GM23338 (cell line): ENCODE measurements around the gene SPIN2B. TPM values are rescaled to one million over a fixed set of nuclear protein-coding genes. Genes with fewer than 3 reads are reported as not detected.
"Not testable (repeated sequence)": the region's sequence is repeated elsewhere in the genome, so short reads cannot be mapped to it uniquely, and the experiment has no call there.

ENCODE experiments used
- ATAC-seq: fragments of 200-7000 bp; cut with Tn5 transposase; 3 replicates; pipeline ENCODE4 v1.9.1; 2020
- DNase-seq: peaks from one replicate; pipeline ENCODE4 v3.0.0-alpha.2; 2015; ENCODE audit warnings: low spot score
- H2AFZ ChIP-seq: fragments of 200-600 bp; sonication (generic); 2 replicates; pipeline ENCODE4 v1.8.0; 2016; ENCODE audit warnings: antibody characterized with exemption, mild to moderate bottlenecking, moderate library complexity
- H3F3A ChIP-seq: fragments of 200-600 bp; sonication (generic); replicated peaks from 2 replicates; pipeline ENCODE4 v1.8.0; 2017; ENCODE audit warnings: antibody characterized with exemption, mixed run types, low read depth
- H3K27ac ChIP-seq: fragments of 200-600 bp; sonication (generic); 2 replicates; pipeline ENCODE4 v1.6.1; 2016; ENCODE audit warnings: low read depth
- H3K27me3 ChIP-seq: fragments of 200-600 bp; sonication (generic); 2 replicates; pipeline ENCODE4 v1.8.0; 2016; ENCODE audit warnings: mild to moderate bottlenecking, mixed run types, moderate library complexity; ENCODE audit not compliant: insufficient read depth
- H3K36me3 ChIP-seq: fragments of 200-600 bp; sonication (generic); 2 replicates; pipeline ENCODE4 v1.8.0; 2016; ENCODE audit warnings: mild to moderate bottlenecking; ENCODE audit not compliant: insufficient read depth
- H3K4me1 ChIP-seq: fragments of 200-600 bp; sonication (generic); 2 replicates; pipeline ENCODE4 v1.8.0; 2016; ENCODE audit warnings: mild to moderate bottlenecking, moderate library complexity; ENCODE audit not compliant: insufficient read depth
- H3K4me2 ChIP-seq: fragments of 200-600 bp; sonication (generic); 2 replicates; pipeline ENCODE4 v1.7.1; 2017; ENCODE audit warnings: mixed run types
- H3K4me3 ChIP-seq: fragments of 200-600 bp; sonication (generic); 2 replicates; pipeline ENCODE4 v1.6.1; 2016; ENCODE audit warnings: mixed run types
- H3K79me2 ChIP-seq: fragments of 200-600 bp; sonication (generic); replicated peaks from 2 replicates; pipeline ENCODE4 v1.8.0; 2017; ENCODE audit warnings: mild to moderate bottlenecking; ENCODE audit not compliant: insufficient read depth
- H3K9me2 ChIP-seq: fragments of 200-600 bp; sonication (generic); 2 replicates; pipeline ENCODE4 v1.8.0; 2017; ENCODE audit not compliant: insufficient read depth
- H4K20me1 ChIP-seq: fragments of 200-600 bp; sonication (generic); replicated peaks from 2 replicates; pipeline ENCODE4 v1.8.0; 2017; ENCODE audit warnings: mild to moderate bottlenecking; ENCODE audit not compliant: insufficient read depth
- H3K27ac Mint-ChIP-seq: 2 replicates; pipeline ENCODE4 v1.8.0; 2020; ENCODE audit warnings: inconsistent platforms, mild to moderate bottlenecking, moderate library complexity, mixed read lengths
- H3K27me3 Mint-ChIP-seq: 3 replicates; pipeline ENCODE4 v1.8.0; 2022; ENCODE audit warnings: low read depth, mild to moderate bottlenecking, moderate library complexity, mixed read lengths, inconsistent platforms; ENCODE audit not compliant: insufficient read depth, poor library complexity
- H3K36me3 Mint-ChIP-seq: 3 replicates; pipeline ENCODE4 v1.8.0; 2021; ENCODE audit warnings: low read depth, mild to moderate bottlenecking, inconsistent platforms, moderate library complexity, mixed read lengths
- H3K4me1 Mint-ChIP-seq: 3 replicates; pipeline ENCODE4 v1.8.0; 2020; ENCODE audit warnings: mild to moderate bottlenecking, inconsistent platforms, mixed read lengths
- H3K4me3 Mint-ChIP-seq: 3 replicates; pipeline ENCODE4 v1.8.0; 2021; ENCODE audit warnings: moderate library complexity, mild to moderate bottlenecking, inconsistent platforms, mixed read lengths
- H3K9me3 Mint-ChIP-seq: 3 replicates; pipeline ENCODE4 v1.8.0; 2020; ENCODE audit warnings: moderate library complexity, mild to moderate bottlenecking, inconsistent platforms, mixed read lengths
- EZH2 ChIP-seq: fragments of 200-600 bp; sonication (generic); IDR thresholded peaks from one replicate; pipeline ENCODE4 v1.8.0; 2017; ENCODE audit warnings: antibody characterized with exemption, mild to moderate bottlenecking, low read depth; ENCODE audit not compliant: unreplicated experiment
- EZH2phosphoT487 ChIP-seq: fragments of 200-600 bp; sonication (generic); IDR thresholded peaks from one replicate; pipeline ENCODE4 v1.8.1; 2018; ENCODE audit warnings: antibody characterized with exemption; ENCODE audit not compliant: unreplicated experiment
- NANOG ChIP-seq: IDR thresholded peaks from 2 replicates; pipeline ENCODE4 v1.6.1; 2016; ENCODE audit warnings: antibody characterized with exemption, borderline replicate concordance
- polyA plus RNA-seq: library from polyadenylated mRNA; unstranded; fragments of >200 nt; fragmentation: Nextera tagmentation; extraction: Ambion mirVana; gene quantifications from 2 replicates; pipeline ENCODE4 v1.2.1, GENCODE V29; 2016
- total RNA-seq: library from RNA; depleted of rRNA; stranded (reverse); fragments of >200 nt; shearing (Covaris generic); gene quantifications from 2 replicates; pipeline ENCODE4 v1.2.3, GENCODE V29; 2014
- TF ChIP-seq, protein P1 (sequence below): fragments of 250-450 bp; sonication (Bioruptor Pico); IDR thresholded peaks from 2 replicates; pipeline ENCODE4 v1.5.0; 2020; ENCODE audit warnings: mild to moderate bottlenecking, moderate library complexity
- TF ChIP-seq, protein P2 (sequence below): IDR thresholded peaks from 2 replicates; pipeline ENCODE4 v1.6.1; 2016; ENCODE audit warnings: antibody characterized with exemption

SPIN2B gene
- total and polyA plus RNA-seq, 2 experiments from 2014 or later: 7.9 to 12.6 TPM

DNA sequence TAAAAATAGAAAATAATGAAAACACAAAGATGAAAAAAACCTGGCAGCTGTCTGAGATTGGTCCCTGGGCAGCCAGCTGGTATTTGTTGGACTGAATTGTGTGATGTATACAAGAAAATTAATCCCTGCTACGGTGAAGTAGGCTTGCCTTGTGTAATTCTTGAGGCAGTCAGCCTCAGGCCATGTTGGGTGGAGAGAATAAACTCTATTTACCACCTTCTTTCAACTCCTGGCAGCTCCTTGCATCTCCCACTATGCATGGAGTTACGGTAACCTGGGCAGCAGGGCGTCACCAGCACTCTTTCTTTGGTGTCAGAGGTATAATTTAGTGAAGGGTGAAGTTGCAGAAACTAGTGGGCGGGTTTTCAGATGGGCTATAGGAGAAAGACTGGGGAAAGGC, 12.4 kb upstream of the SPIN2B start (continued):
- TF ChIP-seq, protein P1, sequence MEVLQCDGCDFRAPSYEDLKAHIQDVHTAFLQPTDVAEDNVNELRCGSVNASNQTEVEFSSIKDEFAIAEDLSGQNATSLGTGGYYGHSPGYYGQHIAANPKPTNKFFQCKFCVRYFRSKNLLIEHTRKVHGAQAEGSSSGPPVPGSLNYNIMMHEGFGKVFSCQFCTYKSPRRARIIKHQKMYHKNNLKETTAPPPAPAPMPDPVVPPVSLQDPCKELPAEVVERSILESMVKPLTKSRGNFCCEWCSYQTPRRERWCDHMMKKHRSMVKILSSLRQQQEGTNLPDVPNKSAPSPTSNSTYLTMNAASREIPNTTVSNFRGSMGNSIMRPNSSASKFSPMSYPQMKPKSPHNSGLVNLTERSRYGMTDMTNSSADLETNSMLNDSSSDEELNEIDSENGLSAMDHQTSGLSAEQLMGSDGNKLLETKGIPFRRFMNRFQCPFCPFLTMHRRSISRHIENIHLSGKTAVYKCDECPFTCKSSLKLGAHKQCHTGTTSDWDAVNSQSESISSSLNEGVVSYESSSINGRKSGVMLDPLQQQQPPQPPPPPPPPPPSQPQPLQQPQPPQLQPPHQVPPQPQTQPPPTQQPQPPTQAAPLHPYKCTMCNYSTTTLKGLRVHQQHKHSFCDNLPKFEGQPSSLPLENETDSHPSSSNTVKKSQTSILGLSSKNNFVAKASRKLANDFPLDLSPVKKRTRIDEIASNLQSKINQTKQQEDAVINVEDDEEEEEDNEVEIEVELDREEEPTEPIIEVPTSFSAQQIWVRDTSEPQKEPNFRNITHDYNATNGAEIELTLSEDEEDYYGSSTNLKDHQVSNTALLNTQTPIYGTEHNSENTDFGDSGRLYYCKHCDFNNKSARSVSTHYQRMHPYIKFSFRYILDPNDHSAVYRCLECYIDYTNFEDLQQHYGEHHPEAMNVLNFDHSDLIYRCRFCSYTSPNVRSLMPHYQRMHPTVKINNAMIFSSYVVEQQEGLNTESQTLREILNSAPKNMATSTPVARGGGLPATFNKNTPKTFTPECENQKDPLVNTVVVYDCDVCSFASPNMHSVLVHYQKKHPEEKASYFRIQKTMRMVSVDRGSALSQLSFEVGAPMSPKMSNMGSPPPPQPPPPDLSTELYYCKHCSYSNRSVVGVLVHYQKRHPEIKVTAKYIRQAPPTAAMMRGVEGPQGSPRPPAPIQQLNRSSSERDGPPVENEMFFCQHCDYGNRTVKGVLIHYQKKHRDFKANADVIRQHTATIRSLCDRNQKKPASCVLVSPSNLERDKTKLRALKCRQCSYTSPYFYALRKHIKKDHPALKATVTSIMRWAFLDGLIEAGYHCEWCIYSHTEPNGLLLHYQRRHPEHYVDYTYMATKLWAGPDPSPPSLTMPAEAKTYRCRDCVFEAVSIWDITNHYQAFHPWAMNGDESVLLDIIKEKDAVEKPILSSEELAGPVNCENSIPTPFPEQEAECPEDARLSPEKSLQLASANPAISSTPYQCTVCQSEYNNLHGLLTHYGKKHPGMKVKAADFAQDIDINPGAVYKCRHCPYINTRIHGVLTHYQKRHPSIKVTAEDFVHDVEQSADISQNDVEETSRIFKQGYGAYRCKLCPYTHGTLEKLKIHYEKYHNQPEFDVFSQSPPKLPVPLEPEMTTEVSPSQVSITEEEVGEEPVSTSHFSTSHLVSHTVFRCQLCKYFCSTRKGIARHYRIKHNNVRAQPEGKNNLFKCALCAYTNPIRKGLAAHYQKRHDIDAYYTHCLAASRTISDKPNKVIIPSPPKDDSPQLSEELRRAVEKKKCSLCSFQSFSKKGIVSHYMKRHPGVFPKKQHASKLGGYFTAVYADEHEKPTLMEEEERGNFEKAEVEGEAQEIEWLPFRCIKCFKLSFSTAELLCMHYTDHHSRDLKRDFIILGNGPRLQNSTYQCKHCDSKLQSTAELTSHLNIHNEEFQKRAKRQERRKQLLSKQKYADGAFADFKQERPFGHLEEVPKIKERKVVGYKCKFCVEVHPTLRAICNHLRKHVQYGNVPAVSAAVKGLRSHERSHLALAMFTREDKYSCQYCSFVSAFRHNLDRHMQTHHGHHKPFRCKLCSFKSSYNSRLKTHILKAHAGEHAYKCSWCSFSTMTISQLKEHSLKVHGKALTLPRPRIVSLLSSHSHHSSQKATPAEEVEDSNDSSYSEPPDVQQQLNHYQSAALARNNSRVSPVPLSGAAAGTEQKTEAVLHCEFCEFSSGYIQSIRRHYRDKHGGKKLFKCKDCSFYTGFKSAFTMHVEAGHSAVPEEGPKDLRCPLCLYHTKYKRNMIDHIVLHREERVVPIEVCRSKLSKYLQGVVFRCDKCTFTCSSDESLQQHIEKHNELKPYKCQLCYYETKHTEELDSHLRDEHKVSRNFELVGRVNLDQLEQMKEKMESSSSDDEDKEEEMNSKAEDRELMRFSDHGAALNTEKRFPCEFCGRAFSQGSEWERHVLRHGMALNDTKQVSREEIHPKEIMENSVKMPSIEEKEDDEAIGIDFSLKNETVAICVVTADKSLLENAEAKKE: no peak
- no peak for TF ChIP-seq NANOG
- no peak for TF ChIP-seq EZH2phosphoT487
- TF ChIP-seq EZH2: no peak
- TF ChIP-seq, protein P2, sequence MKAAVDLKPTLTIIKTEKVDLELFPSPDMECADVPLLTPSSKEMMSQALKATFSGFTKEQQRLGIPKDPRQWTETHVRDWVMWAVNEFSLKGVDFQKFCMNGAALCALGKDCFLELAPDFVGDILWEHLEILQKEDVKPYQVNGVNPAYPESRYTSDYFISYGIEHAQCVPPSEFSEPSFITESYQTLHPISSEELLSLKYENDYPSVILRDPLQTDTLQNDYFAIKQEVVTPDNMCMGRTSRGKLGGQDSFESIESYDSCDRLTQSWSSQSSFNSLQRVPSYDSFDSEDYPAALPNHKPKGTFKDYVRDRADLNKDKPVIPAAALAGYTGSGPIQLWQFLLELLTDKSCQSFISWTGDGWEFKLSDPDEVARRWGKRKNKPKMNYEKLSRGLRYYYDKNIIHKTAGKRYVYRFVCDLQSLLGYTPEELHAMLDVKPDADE: no peak

DNA sequence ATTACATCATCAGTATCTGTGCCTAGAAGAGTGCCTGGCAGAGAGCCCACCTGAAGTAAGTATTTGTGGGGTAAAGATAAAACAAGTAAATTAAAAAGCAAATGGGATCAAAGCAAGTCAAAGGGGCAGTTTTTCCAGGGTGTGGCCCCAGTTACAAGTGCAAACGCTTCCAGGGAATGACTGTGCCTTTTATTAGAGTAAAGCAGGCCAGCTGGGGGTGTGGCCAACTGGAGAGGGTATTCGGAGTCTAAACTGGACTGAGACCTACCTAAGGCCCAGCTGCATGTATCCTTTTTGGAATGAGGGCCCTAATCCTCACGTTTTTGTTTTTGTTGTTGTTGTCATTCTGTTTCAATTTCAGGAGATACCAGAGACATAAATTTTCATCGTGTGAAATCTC, 11.9 kb upstream of the SPIN2B start:
- H3K4me1 ChIP-seq, ATAC-seq, H3K4me1 Mint-ChIP-seq, H3F3A ChIP-seq, H4K20me1 ChIP-seq, H3K27me3 Mint-ChIP-seq, H3K9me2 ChIP-seq, H3K4me3 ChIP-seq, H3K79me2 ChIP-seq, H3K9me3 Mint-ChIP-seq, H3K27ac Mint-ChIP-seq, H3K27ac ChIP-seq, H3K4me3 Mint-ChIP-seq, H3K27me3 ChIP-seq, H3K36me3 ChIP-seq, DNase-seq, H2AFZ ChIP-seq, H3K4me2 ChIP-seq: not testable (repeated sequence)
- peaks cover 12% of the 10 kb centered on the region for H3K36me3 Mint-ChIP-seq
